ENCODE measurements around the gene FDXACB1. TPM values are rescaled to one million over a fixed set of nuclear protein-coding genes. Genes with fewer than 3 reads are reported as not detected.

The FDXACB1 gene
- total RNA-seq, 1 experiment from 2014 or later = 2.8 TPM

- Histone ChIP-seq H2BK15ac (ENCODE audit: low read depth, low read length) (no peak overlapping the region), H3K79me2 (ENCODE audit: insufficient read depth, low read length) (no peaks in the 10 kb centered on the region), H3K18ac (ENCODE audit: insufficient read length, low read depth, low read length) (no peak overlapping the region), H4K8ac (replicated peaks; ENCODE audit: insufficient read length, low read depth, low read length) (no peak overlapping the region), H3K4ac (ENCODE audit: low read depth, low read length) (no peak overlapping the region), H3K23ac (ENCODE audit: insufficient read length, low read depth, low read length) (no peak overlapping the region), H4K91ac (ENCODE audit: insufficient read length, low read depth, low read length) (no peak overlapping the region), H4K20me1 (ENCODE audit: control insufficient read depth, insufficient read depth, insufficient read length) (no peaks in the 10 kb centered on the region), H3K79me1 (ENCODE audit: insufficient read depth, low read depth, low read length, poor library complexity, severe bottlenecking) (no peaks in the 10 kb centered on the region), H3K4me1 (ENCODE audit: insufficient read depth, low read length) (no peaks in the 10 kb centered on the region), H3K4me2 (ENCODE audit: insufficient read depth, insufficient read length, low read length) (no peak overlapping the region), H2BK20ac (ENCODE audit: low read depth, low read length, poor library complexity, severe bottlenecking) (no peak overlapping the region), H2BK12ac (ENCODE audit: insufficient read length, low read depth, low read length) (no peak overlapping the region), H2BK5ac (ENCODE audit: insufficient read length, low read length) (no peak overlapping the region), H3K23me2 (ENCODE audit: insufficient read length, low read depth, low read length, poor library complexity, severe bottlenecking) (no peaks in the 10 kb centered on the region), H2BK120ac (ENCODE audit: low read depth, low read length, poor library complexity, severe bottlenecking) (no peak overlapping the region), H3K27ac (ENCODE audit: insufficient read length, low read depth, low read length) (no peak overlapping the region), H4K5ac (ENCODE audit: insufficient read length, low read depth, low read length) (no peak overlapping the region), H3K9ac (ENCODE audit: extremely low read depth, insufficient read length, low read length) (no peak overlapping the region), H3K9me3 (ENCODE audit: control insufficient read depth, low read depth, low read length) (no peaks in the 10 kb centered on the region), H3K56ac (ENCODE audit: insufficient read length, low read depth, low read length) (no peak overlapping the region), H3K27me3 (ENCODE audit: insufficient read depth, low read length) (no peaks in the 10 kb centered on the region), H3T11ph (ENCODE audit: low read length) (no peak overlapping the region), H2AFZ (ENCODE audit: low read length) (no peak overlapping the region), H3K14ac (ENCODE audit: insufficient read depth, low read length) (no peak overlapping the region), H2AK5ac (ENCODE audit: insufficient read length, low read length) (no peak overlapping the region)
- Mint-ChIP-seq H3K4me3 (no peak overlapping the region), H3K4me1 (peaks cover 9 to 11% of the 10 kb centered on the region in 2 experiments), H3K27ac (no peak overlapping the region), H3K27me3 (ENCODE audit: low read depth) (no peaks in the 10 kb centered on the region), H3K9me3 (no peaks in the 10 kb centered on the region), H3K36me3 (ENCODE audit: insufficient read depth in 1 of 3, low read depth in 3 of 3) (peaks cover 2 to 12% (median 10%) of the 10 kb centered on the region in 3 experiments; a peak in 4 of 7 replicates)
- TF ChIP-seq, protein P1, sequence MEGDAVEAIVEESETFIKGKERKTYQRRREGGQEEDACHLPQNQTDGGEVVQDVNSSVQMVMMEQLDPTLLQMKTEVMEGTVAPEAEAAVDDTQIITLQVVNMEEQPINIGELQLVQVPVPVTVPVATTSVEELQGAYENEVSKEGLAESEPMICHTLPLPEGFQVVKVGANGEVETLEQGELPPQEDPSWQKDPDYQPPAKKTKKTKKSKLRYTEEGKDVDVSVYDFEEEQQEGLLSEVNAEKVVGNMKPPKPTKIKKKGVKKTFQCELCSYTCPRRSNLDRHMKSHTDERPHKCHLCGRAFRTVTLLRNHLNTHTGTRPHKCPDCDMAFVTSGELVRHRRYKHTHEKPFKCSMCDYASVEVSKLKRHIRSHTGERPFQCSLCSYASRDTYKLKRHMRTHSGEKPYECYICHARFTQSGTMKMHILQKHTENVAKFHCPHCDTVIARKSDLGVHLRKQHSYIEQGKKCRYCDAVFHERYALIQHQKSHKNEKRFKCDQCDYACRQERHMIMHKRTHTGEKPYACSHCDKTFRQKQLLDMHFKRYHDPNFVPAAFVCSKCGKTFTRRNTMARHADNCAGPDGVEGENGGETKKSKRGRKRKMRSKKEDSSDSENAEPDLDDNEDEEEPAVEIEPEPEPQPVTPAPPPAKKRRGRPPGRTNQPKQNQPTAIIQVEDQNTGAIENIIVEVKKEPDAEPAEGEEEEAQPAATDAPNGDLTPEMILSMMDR (conservative IDR thresholded peaks at IDR 0.05) = no peak
- WGBS (ENCODE audit: extremely low coverage, insufficient read length, low lambda C conversion rate) = no CpG with 5 or more reads among the region's 1 CpG
- no peak for DNase-seq
Observed at GRCh38 chr11:111846636-111847035, 32.3 kb downstream of the FDXACB1 start.
